ENCODE measurements around the gene VTI1B.
A peak's percentile ranks its signal among the peaks of the same experiment; 100 is the strongest.
"Not testable (repeated sequence)": the region's sequence is repeated elsewhere in the genome, so short reads cannot be mapped to it uniquely, and the experiment has no call there.

VTI1B gene

DNA sequence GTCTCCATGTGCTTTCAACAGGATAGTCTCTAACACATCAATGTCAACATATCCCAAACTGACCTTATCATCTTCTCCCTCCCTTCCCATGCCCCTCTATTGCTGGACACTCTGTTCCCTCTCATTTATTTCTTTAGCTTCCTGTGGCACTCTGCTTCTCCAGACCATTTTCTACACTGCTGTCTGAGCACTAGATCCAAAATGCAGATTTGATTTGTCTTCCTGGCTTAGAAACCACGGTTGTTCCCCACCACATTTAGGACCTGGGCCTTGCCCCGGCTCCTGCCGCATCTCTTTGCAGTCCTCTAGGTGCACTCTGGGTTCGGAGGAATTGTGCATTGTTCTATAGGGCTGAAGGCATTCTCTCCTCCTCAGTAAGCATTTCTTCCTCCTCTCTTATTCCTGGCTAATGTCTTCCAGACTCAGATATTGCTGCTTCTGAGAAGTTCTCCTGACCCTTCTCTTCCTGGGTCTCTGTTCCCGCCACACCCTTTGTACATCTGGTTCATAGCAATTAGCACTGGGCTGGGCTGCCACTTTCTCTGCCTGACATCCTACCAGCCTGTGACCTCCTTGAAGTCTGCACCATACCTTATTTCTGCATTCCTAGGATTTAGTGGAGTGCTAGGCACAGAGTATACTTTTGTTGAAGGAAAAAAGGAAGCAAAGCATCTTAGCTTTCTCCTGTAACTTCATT lies 40.8 kb downstream of the VTI1B start:
- no peak for DNase-seq (ENCODE audit: low spot score)
- FAIRE-seq = no peak

DNA sequence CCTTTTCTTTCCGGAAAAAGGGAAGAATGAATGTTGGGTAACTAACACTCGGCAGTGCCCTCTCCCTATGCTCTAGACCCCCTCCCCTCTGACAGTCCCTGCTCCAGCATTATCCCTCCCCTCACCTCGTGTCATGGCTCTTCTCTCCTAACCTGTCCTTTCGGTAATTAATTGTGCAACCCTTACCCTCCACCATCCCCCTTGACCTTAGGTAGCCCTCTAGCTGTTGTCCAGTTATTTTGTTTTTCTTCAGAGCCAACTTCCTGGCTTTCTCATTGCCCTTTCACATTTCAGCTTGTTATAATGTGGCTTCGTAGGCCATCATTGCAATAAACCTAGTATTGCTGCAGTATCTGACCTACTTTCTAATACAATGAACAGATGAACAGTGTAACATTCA lies 43.5 kb downstream of the VTI1B start:
- FAIRE-seq (no peak), DNase-seq (ENCODE audit: low spot score) (no peak)

DNA sequence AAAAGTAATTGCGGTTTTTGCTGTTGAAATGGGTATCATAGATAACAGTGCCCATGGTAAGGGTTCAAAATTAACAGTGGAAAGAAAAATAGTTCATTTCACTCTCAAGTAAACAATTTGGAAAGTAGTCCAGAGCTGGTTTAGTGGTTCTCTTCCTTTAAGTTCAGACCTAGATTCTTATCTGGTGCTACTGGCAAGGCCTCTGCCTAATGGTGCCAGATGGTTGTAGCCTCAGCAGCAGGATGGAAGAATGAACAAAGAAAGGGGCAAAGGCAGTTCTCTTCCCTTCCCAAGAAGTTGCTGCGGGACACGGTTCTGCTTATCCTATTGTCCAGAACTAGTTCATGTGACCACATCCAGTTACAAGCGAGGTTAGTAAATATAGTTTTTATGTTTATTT lies 44.2 kb downstream of the VTI1B start:
- FAIRE-seq (no peak), DNase-seq (ENCODE audit: low spot score) (no peak)

- DNase-seq (ENCODE audit: low spot score) (no peak), FAIRE-seq (no peak)
Measured at GRCh38 chr14:67627519-67627918, 46.9 kb downstream of the VTI1B start.

GRCh38 chr14:67626131-67626530 lies 48.3 kb downstream of the VTI1B start:
- not testable (repeated sequence) for FAIRE-seq; DNase-seq (ENCODE audit: low spot score)

DNA sequence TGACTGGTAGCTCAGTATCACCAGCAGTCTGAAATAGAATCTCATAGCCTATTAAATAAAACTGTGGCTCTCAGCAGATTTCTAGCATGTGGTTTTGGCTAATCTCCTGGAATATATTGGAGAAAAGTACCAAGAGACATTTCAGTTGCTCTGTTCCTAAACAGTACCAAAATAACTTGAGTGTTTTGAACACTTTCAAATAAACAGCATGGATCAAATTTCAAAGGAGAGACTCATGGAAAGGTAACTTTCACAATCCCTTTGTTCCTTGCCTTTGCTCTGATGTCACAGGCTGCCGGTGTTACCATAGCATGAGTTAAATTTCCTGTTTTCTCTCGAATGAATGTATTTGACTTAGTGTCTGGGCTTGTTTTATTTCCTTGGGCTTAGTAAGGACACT lies 51.3 kb downstream of the VTI1B start:
- DNase-seq (ENCODE audit: low spot score) = no peak
- FAIRE-seq = no peak

- FAIRE-seq = peak; percentile 17
- DNase-seq (ENCODE audit: low spot score) = peak; percentile 46
Measured at GRCh38 chr14:67622675-67623074, 51.8 kb downstream of the VTI1B start.

DNA sequence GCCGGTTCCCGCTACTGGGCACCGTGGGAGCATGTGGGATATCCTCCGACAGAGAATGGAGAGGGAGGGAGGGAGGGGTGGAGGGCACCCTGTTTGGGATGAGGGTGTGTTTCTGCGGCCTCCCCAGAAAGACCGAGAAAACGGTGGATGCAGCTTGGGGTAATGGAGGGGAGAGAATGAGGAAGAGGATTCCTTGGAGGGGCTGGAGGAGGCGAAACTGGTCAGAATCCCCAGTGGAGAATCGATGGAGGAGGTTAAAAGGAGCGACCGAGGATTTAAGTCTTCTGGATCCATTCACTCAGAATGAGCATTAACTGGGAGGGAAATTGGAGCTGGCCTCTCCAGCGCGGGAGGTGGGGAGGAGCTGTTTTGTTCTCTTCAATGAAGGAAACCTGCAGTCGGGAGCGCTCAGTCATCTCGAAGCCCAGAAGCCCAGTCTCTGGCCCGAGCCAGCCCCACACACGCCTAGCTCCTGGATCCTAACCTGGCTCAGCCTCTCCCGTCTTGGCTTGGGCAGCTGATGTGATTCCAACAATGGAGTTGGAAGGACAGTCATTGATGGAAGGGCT lies 54.1 kb downstream of the VTI1B start:
- no peak for DNase-seq (ENCODE audit: low spot score)

DNA sequence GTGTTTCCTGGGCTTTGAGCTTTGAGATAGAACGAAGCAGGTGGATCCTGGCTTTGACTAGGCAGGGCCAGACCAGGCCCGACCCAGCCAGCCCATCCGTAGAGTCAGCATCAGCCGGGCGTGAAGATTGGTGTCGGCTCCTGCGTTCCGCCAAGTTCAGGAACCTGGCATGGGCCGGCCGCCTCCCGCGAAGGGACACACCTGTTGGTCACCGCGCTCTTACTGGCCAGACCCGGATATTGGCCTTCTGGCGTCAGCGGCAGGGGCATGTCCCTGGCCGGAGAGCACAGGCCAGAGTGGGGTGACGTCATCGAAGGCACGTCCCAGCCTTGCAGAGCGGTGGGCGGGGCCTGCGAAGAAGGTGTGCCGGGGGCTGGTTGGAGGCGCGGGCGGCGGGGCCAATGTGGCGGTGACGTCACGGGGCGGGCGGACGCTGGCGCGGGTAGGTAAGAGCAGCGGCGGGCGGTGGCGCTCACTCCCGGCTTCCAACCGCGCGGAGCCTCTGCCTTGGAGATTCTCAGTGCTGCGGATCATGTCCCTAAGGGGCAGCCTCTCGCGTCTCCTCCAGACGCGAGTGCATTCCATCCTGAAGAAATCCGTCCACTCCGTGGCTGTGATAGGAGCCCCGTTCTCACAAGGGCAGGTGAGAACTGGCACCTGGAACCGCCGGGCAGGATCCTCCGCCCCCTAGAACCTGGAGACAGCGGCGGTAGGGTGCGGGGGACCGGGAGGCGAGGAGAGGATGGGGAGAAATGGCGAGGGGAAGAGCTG lies 54.8 kb downstream of the VTI1B start, which contains the start of gene ARG2:
TSS of gene ARG2 (plus strand) at position 475 of the 771 bp plus-strand sequence. CDS start at position 533, 58 bp downstream.
- no peak for FAIRE-seq
- peak; percentile 78 for DNase-seq (ENCODE audit: low spot score)

More for the DNA sequence above, 54.1 kb downstream of the VTI1B start:
- no peak for FAIRE-seq

DNA sequence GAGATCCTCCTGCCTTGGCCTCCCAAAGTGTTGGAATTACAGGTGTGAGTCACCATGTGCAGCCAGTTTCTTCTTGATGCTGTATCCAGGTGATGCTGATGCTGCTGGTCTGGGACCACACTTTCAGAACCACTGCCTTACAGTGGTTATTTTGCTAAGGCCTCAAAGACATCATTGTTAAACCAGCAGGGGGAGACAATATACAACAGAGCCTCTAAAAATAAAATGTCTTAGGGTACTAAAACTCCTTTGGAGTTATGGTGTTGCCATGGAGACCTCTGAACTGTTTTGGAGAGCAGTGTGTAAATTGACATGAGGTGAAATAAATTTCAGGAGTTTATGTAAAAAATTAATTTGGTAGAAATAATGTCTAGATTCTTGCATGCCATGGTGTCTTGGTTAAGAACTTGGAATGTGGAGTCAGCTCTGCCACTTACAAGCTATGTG lies 55.8 kb downstream of the VTI1B start:
- DNase-seq (ENCODE audit: low spot score) (peak; percentile 41), FAIRE-seq (no peak)

DNA sequence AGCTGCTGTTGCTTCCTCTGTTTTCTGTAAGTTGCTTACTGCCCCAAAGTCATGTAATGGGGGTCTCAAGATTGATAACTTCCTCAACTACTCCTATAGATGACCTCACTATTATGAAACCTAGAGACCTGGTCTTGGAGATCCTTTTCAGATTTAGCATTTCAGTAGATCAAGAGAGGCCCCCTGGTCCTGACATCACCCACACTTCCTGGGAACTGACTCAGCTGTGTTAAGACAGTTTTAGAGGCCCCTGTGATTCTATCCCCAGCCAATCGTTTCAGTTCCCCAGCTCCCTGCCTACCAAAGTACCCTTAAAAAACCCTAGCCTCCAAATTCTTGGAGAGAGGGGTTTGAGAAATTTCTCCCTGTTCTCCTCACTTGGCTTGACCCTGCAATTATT lies 63.9 kb downstream of the VTI1B start:
- FAIRE-seq = no peak

GRCh38 chr14:67609642-67610310 lies 64.7 kb downstream of the VTI1B start:
- DNase-seq (ENCODE audit: low spot score) (no peak), FAIRE-seq (no peak)

More for the DNA sequence above, 63.9 kb downstream of the VTI1B start:
- no peak for DNase-seq (ENCODE audit: low spot score)

DNA sequence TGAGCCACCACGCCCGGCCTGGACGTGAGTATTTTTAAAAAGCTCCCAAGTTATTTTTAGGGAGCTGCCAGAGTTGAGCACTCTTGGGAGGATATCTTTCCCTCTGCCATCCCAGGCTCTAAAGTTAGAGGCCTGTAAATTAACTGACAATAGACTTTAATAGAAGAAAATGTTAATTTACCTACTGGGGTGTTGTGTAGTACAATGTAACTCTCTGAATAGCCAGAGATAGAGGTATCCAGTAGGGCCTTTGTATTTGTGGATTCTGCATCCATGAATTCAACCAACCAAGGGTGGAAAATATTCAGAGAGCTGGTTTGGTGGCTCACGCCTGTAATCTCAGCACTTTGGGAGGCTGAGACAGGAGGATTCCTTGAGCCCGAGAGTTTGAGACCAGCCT lies 66.8 kb downstream of the VTI1B start:
- DNase-seq (ENCODE audit: low spot score) (no peak), FAIRE-seq (no peak)

DNA sequence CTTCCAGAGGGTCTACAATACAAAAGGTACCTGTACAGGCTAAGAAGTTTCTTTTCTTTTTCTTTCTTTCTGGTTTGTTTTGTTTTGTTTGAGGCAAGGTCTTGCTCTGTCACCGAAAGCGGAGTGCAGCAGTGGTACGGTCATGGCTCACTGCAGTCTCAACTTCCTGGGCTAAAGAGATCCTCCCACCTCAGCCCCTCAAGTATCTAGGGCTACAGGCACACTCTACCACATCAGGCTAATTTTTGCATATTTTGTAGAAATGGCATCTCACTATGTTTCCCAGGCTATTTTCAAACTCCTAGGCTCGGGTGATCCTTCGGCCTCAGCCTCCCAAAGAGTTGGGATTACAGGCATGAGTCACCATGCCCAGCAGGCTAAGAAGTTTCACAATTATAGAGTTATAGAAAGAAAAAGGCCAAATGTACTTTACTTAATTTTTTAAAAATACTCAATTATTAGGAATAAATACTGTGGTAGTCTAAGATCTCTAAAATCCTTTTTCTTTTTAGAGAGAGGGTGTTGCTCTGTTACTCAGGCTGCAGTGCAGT lies 71.4 kb downstream of the VTI1B start:
- DNase-seq (ENCODE audit: low spot score) (no peak), FAIRE-seq (no peak)

- DNase-seq (ENCODE audit: low spot score) (no peak), FAIRE-seq (no peak)
Measured at GRCh38 chr14:67602076-67602475, 72.4 kb downstream of the VTI1B start.

- FAIRE-seq; DNase-seq (ENCODE audit: low spot score): not testable (repeated sequence)
Measured at GRCh38 chr14:67600562-67600974, 73.9 kb downstream of the VTI1B start.

DNA sequence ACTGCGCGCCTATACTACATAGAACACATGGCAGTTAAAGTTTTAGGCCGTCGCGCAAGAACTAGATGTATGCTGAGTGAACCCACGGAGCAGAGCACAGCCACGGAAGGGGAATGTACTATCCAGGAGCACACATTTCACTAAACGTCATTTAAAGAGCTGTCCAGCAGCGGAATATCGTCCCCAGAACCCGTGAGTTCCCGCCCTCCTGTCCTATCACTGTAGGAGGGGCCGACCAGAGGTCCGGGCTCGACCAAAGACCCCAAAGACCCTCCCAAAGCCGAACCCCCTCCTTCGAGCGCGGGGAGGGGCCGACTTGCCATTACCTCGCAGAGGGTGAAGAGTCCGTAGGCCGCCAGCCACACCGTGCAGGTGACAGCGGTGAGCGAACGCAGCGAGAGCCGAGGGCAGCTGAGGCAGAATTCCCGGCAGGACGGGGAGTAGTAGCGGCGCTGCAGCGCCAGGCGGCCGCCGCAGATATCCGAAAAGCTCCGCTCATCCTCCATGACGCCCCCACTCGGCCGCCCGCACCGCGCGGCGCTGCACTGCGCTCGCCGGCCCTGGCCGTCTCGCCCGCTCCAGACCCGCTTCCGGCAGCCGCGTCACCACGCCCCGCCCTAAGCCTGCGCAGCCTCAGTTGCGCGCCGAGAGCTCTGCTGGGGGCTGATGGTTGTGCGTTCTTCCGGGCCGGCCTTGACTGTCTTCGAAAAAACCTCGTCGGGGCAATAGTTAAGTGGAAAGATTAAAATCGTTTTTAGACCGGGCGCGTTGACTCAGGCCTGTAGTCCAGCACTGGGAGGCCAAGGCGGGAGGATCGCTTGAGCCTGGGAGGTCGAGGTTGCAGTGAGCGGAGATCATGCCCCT lies 74.5 kb downstream of the VTI1B start, which contains the start of gene PIGH:
TSS of gene PIGH (minus strand) at position 571 of the 864 bp plus-strand sequence. CDS start at position 506, 65 bp downstream.
- no peak for FAIRE-seq
- peak; percentile 54 for DNase-seq (ENCODE audit: low spot score)
